HG02623 (cell line): ENCODE data around the gene THBS3.
"Not testable (repeated sequence)": the region's sequence is repeated elsewhere in the genome, so short reads cannot be mapped to it uniquely, and the experiment has no call there.

ENCODE experiments used
- ATAC-seq: cut with Tn5 transposase; IDR thresholded peaks from one replicate; pipeline ENCODE4 v1.9.1; 2021; ENCODE audit warnings: moderate library complexity; ENCODE audit not compliant: unreplicated experiment

Gene THBS3

GRCh38 chr1:155191904-155192303, 15.8 kb downstream of the THBS3 start:
- no peak for ATAC-seq

- not testable (repeated sequence) for ATAC-seq
These were observed 17.8 kb downstream of the THBS3 start for GRCh38 chr1:155189926-155190325.

GRCh38 chr1:155188268-155188667, 19.4 kb downstream of the THBS3 start:
- ATAC-seq: no peak

GRCh38 chr1:155187456-155187891, 20.2 kb downstream of the THBS3 start:
- ATAC-seq: no peak

- ATAC-seq: no peak
These were observed 20.8 kb downstream of the THBS3 start for GRCh38 chr1:155186794-155187455.

- ATAC-seq: no peak
These were observed 21.5 kb downstream of the THBS3 start for GRCh38 chr1:155186067-155186793.

GRCh38 chr1:155185783-155186066, 22.0 kb downstream of the THBS3 start:
- ATAC-seq: no peak

- ATAC-seq: peak; percentile 68
These were observed 22.6 kb downstream of the THBS3 start for GRCh38 chr1:155184835-155185782.

GRCh38 chr1:155184351-155184811, 23.3 kb downstream of the THBS3 start:
- ATAC-seq: no peak

- no peak for ATAC-seq
These were observed 23.9 kb downstream of the THBS3 start for GRCh38 chr1:155183775-155184221.

- ATAC-seq: no peak
These were observed 25.6 kb downstream of the THBS3 start for GRCh38 chr1:155182052-155182550.

GRCh38 chr1:155181371-155182051, 26.2 kb downstream of the THBS3 start:
- ATAC-seq: no peak

- ATAC-seq: no peak
These were observed 28.3 kb downstream of the THBS3 start for GRCh38 chr1:155179112-155180031.

GRCh38 chr1:155178441-155179111, 29.1 kb downstream of the THBS3 start:
- ATAC-seq: no peak

GRCh38 chr1:155177918-155178281, 29.8 kb downstream of the THBS3 start:
- ATAC-seq: no peak

GRCh38 chr1:155177192-155177917, 30.3 kb downstream of the THBS3 start:
- no peak for ATAC-seq

GRCh38 chr1:155176544-155177071, 31.1 kb downstream of the THBS3 start:
- no peak for ATAC-seq

GRCh38 chr1:155175927-155176371, 31.7 kb downstream of the THBS3 start:
- no peak for ATAC-seq
